MM.1S (cell line): ENCODE data around the gene SRRM4.

Experiments used
- CTCF ChIP-seq: fragments of 300-600 bp; sonication (generic); IDR thresholded peaks from 2 replicates; pipeline ENCODE4 v1.5.1; 2016; ENCODE audit warnings: antibody characterized with exemption, low read length, mixed read lengths
- EZH2 ChIP-seq: fragments of 300-600 bp; sonication (generic); optimal IDR thresholded peaks from 2 replicates; pipeline ENCODE3; 2017; ENCODE audit warnings: low read depth, mild to moderate bottlenecking, antibody characterized with exemption, low read length, mixed read lengths
- EZH2phosphoT487 ChIP-seq: fragments of 300-600 bp; sonication (generic); IDR thresholded peaks from 2 replicates; pipeline ENCODE4 v1.6.1; 2018; ENCODE audit warnings: antibody characterized with exemption, low read length

DNA sequence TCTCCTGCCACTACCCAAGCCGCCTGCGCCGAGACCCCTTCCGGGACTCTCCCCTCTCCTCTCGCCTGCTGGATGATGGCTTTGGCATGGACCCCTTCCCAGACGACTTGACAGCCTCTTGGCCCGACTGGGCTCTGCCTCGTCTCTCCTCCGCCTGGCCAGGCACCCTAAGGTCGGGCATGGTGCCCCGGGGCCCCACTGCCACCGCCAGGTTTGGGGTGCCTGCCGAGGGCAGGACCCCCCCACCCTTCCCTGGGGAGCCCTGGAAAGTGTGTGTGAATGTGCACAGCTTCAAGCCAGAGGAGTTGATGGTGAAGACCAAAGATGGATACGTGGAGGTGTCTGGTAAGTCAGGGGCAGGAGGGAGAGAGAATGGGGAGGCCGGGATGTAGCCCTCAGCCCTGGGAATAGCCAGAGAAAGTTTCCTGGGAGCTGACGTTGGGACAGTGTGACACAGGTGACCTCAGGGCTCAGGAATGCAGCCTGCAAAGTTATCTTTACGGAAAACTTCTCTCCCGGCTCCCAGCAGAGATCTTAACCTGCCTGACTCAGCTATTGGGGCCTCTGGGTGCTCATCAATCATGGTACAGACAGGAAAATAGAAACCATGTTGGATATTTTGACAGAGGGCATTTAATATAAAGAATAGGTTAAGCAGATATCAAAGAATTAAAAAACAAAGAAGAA lies 198.1 kb downstream of the SRRM4 start:
- no peak for TF ChIP-seq CTCF
- TF ChIP-seq EZH2, result no peak
- TF ChIP-seq EZH2phosphoT487, result no peak
